Neural progenitor cell (in vitro differentiated cells): Measurements from ENCODE around the gene ASXL2. TPM values are rescaled to one million over a fixed set of nuclear protein-coding genes. Genes with fewer than 3 reads are reported as not detected.
A peak's percentile ranks its signal among the peaks of the same experiment; 100 is the strongest.

Experiments
- DNase-seq: peaks from one replicate; pipeline ENCODE4 v3.0.0-alpha.2; 2016; ENCODE audit warnings: low spot score
- H2AFZ ChIP-seq: fragments of 200-600 bp; sonication (generic); replicated peaks from 2 replicates; pipeline ENCODE4 v1.6.1; 2016; ENCODE audit warnings: antibody characterized with exemption
- H3F3A ChIP-seq: fragments of 200-600 bp; sonication (generic); 2 replicates; pipeline ENCODE4 v1.6.1; 2016; ENCODE audit warnings: antibody characterized with exemption, low read depth
- H3K27ac ChIP-seq: fragments of 200-600 bp; sonication (generic); 2 replicates; pipeline ENCODE4 v1.5.1; 2016; ENCODE audit warnings: mild to moderate bottlenecking
- H3K27me3 ChIP-seq: fragments of 200-600 bp; sonication (generic); 2 replicates; pipeline ENCODE4 v1.6.1; 2016; ENCODE audit warnings: mild to moderate bottlenecking, moderate library complexity
- H3K36me3 ChIP-seq: fragments of 200-600 bp; sonication (generic); 2 replicates; pipeline ENCODE4 v1.5.1; 2016
- H3K4me1 ChIP-seq: fragments of 200-600 bp; sonication (generic); 2 replicates; pipeline ENCODE4 v1.6.1; 2016; ENCODE audit warnings: mixed run types
- H3K4me2 ChIP-seq: fragments of 200-600 bp; sonication (generic); 2 replicates; pipeline ENCODE4 v1.6.1; 2016
- H3K4me3 ChIP-seq: fragments of 200-600 bp; sonication (generic); 2 replicates; pipeline ENCODE4 v1.5.1; 2016
- H3K79me2 ChIP-seq: fragments of 200-600 bp; sonication (generic); 2 replicates; pipeline ENCODE4 v1.6.1; 2016; ENCODE audit warnings: low read depth
- H3K9ac ChIP-seq: fragments of 200-600 bp; sonication (generic); 2 replicates; pipeline ENCODE4 v1.6.1; 2016
- H3K9me3 ChIP-seq: fragments of 200-600 bp; sonication (generic); 2 replicates; pipeline ENCODE4 v1.5.1; 2016; ENCODE audit warnings: low read depth
- H4K20me1 ChIP-seq: fragments of 200-600 bp; sonication (generic); 2 replicates; pipeline ENCODE4 v1.6.1; 2016; ENCODE audit warnings: low read depth
- H3K27ac Mint-ChIP-seq: 3 replicates; pipeline ENCODE4 v1.8.0; 2021; ENCODE audit warnings: mixed read lengths
- H3K27me3 Mint-ChIP-seq: 2 replicates; pipeline ENCODE4 v1.8.0; 2022; ENCODE audit warnings: low read depth, mild to moderate bottlenecking, inconsistent platforms, moderate library complexity, mixed read lengths; ENCODE audit not compliant: insufficient read depth
- H3K36me3 Mint-ChIP-seq: 3 replicates; pipeline ENCODE4 v1.8.0; 2021; ENCODE audit warnings: mixed read lengths
- H3K4me1 Mint-ChIP-seq: 3 replicates; pipeline ENCODE4 v1.8.0; 2021; ENCODE audit warnings: mixed read lengths
- H3K4me3 Mint-ChIP-seq: 3 replicates; pipeline ENCODE4 v1.8.0; 2021; ENCODE audit warnings: mild to moderate bottlenecking, moderate library complexity, mixed read lengths
- H3K9me3 Mint-ChIP-seq: 3 replicates; pipeline ENCODE4 v1.8.0; 2020; ENCODE audit warnings: mixed read lengths
- EZH2 ChIP-seq: fragments of 200-600 bp; sonication (generic); IDR thresholded peaks from 2 replicates; pipeline ENCODE4 v1.6.1; 2017; ENCODE audit warnings: antibody characterized with exemption, mild to moderate bottlenecking, moderate library complexity
- EZH2phosphoT487 ChIP-seq: fragments of 200-600 bp; sonication (generic); IDR thresholded peaks from 2 replicates; pipeline ENCODE4 v1.6.1; 2017; ENCODE audit warnings: antibody characterized with exemption
- total RNA-seq: library from RNA; depleted of rRNA; stranded (reverse); fragments of >200 nt; gene quantifications from 2 replicates; pipeline ENCODE4 v1.2.3, GENCODE V29; 2015; ENCODE audit warnings: low replicate concordance
- TF ChIP-seq, protein P1 (sequence below): fragments of 200-600 bp; sonication (generic); IDR thresholded peaks from 2 replicates; pipeline ENCODE4 v1.5.1; 2017; ENCODE audit warnings: antibody characterized with exemption, mild to moderate bottlenecking

ASXL2 gene
- total RNA-seq, 1 donor from 2014 or later, result 8.7 TPM

DNA sequence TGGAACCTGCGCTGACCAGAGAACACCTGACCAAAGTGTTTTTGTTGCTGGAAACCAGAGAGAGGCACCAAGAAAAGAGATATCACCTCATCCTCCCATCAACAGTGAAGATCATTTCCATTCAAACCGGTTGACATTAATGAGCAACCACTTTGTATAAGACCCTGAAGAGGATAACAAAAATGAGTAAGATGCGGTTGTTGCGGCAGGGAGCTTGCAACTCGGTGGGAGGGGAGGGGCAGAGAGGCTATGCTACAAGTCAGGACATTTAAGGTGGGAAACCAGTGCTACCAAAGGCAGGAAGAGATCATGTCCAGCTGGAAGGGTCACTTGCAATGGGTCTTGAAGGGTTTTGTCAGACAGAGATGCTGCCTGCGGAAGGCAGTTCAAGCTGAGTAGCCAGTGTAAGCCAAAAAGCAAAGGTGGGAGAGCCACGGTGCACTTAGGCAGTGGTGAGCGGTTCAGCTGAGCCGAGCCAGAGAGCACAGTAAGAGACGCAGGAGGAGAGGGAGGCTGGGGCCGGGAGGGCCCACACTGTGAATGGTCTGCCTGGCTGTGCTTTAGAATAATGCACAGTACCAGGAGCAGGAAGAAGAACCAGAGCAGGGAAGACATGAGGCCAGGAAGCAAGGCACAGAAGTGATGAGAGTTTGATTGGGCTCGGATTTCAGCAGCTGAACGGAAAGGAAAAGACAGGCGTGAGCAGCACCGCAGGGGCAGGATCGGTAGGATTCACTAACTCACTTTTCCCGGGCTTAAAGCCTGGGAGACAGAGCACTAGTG, 180.5 kb downstream of the ASXL2 start:
- H2AFZ ChIP-seq, result peak overlapping the region; percentile 100

GRCh38 chr2:25692737-25693445, 185.4 kb downstream of the ASXL2 start:
- peaks cover 8% of the 10 kb centered on the region for H3F3A ChIP-seq
- no peak for DNase-seq
- H4K20me1 ChIP-seq, result no peaks in the 10 kb centered on the region
- Mint-ChIP-seq H3K4me3 (no peak overlapping the region), H3K4me1 (no peaks in the 10 kb centered on the region), H3K27me3 (peaks cover 3% of the 10 kb centered on the region), H3K36me3 (no peaks in the 10 kb centered on the region), H3K9me3 (no peaks in the 10 kb centered on the region), H3K27ac (no peak overlapping the region)
- peaks cover 11% of the 10 kb centered on the region for H3K4me1 ChIP-seq
- no peak overlapping the region for H3K9ac ChIP-seq
- no peaks in the 10 kb centered on the region for H3K79me2 ChIP-seq
- no peaks in the 10 kb centered on the region for H3K27me3 ChIP-seq
- no peak overlapping the region for H3K4me2 ChIP-seq
- H3K9me3 ChIP-seq, result no peaks in the 10 kb centered on the region
- H3K36me3 ChIP-seq, result no peaks in the 10 kb centered on the region
- TF ChIP-seq EZH2phosphoT487 (no peak), EZH2 (no peak)
- TF ChIP-seq, protein P1, sequence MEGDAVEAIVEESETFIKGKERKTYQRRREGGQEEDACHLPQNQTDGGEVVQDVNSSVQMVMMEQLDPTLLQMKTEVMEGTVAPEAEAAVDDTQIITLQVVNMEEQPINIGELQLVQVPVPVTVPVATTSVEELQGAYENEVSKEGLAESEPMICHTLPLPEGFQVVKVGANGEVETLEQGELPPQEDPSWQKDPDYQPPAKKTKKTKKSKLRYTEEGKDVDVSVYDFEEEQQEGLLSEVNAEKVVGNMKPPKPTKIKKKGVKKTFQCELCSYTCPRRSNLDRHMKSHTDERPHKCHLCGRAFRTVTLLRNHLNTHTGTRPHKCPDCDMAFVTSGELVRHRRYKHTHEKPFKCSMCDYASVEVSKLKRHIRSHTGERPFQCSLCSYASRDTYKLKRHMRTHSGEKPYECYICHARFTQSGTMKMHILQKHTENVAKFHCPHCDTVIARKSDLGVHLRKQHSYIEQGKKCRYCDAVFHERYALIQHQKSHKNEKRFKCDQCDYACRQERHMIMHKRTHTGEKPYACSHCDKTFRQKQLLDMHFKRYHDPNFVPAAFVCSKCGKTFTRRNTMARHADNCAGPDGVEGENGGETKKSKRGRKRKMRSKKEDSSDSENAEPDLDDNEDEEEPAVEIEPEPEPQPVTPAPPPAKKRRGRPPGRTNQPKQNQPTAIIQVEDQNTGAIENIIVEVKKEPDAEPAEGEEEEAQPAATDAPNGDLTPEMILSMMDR, result peak; percentile 3
- no peak overlapping the region for H3K27ac ChIP-seq
- H2AFZ ChIP-seq, result no peak overlapping the region
- no peak overlapping the region for H3K4me3 ChIP-seq

More for the DNA sequence above, 180.5 kb downstream of the ASXL2 start:
- peak overlapping the region; percentile 34 for H3K4me3 ChIP-seq
- no peak for TF ChIP-seq EZH2phosphoT487
- no peak for TF ChIP-seq EZH2
- TF ChIP-seq, protein P1, result no peak
- Mint-ChIP-seq H3K36me3 (no peaks in the 10 kb centered on the region), H3K4me3 (no peak overlapping the region), H3K27me3 (no peaks in the 10 kb centered on the region), H3K27ac (no peak overlapping the region), H3K9me3 (no peaks in the 10 kb centered on the region), H3K4me1 (peaks cover 3% of the 10 kb centered on the region)
- H3K9me3 ChIP-seq, result no peaks in the 10 kb centered on the region
- peaks cover 13% of the 10 kb centered on the region for H3F3A ChIP-seq
- H3K27ac ChIP-seq, result no peak overlapping the region
- H3K79me2 ChIP-seq, result no peaks in the 10 kb centered on the region
- no peaks in the 10 kb centered on the region for H3K27me3 ChIP-seq
- peak; percentile 45 for DNase-seq
- H3K36me3 ChIP-seq, result no peaks in the 10 kb centered on the region
- no peak overlapping the region for H3K9ac ChIP-seq
- H4K20me1 ChIP-seq, result no peaks in the 10 kb centered on the region
- peaks cover 19% of the 10 kb centered on the region for H3K4me1 ChIP-seq
- peak overlapping the region; percentile 77 for H3K4me2 ChIP-seq

DNA sequence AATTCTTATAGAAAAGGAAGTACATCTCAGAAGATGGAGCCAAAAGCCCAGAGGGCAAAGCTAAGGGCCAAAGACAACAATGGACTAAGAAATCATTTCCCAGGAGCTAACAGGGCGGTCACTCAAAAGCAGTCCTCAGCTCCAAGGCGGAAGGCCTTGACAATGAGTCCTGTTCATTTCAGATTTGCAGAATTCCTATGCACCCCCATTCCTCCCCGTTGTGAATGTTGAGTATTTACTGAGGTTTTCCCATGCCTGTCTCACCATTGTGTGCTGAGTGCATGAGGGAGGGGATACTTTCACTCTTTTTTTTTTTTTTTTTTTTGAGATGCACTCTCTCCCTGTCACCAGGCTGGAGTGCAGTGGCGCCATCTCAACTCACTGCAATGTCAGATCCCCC, 186.1 kb downstream of the ASXL2 start:
- H3K27ac ChIP-seq, result no peak overlapping the region
- H3K9me3 Mint-ChIP-seq, result no peaks in the 10 kb centered on the region
- H3K4me1 Mint-ChIP-seq, result no peaks in the 10 kb centered on the region
- DNase-seq, result no peak
- H2AFZ ChIP-seq, result no peak overlapping the region
- no peak overlapping the region for H3K9ac ChIP-seq
- no peaks in the 10 kb centered on the region for H3K27me3 ChIP-seq
- H3F3A ChIP-seq, result peaks cover under 1% of the 10 kb centered on the region
- H3K27ac Mint-ChIP-seq, result no peak overlapping the region
- no peak overlapping the region for H3K4me3 ChIP-seq
- H3K4me2 ChIP-seq, result no peak overlapping the region
- H3K27me3 Mint-ChIP-seq, result peaks cover 6% of the 10 kb centered on the region
- H3K79me2 ChIP-seq, result no peaks in the 10 kb centered on the region
- H4K20me1 ChIP-seq, result no peaks in the 10 kb centered on the region
- peaks cover 3% of the 10 kb centered on the region for H3K4me1 ChIP-seq
- H3K36me3 ChIP-seq, result no peaks in the 10 kb centered on the region
- H3K4me3 Mint-ChIP-seq, result no peak overlapping the region
- TF ChIP-seq EZH2 (no peak), EZH2phosphoT487 (no peak)
- TF ChIP-seq, protein P1, result no peak
- H3K36me3 Mint-ChIP-seq, result no peaks in the 10 kb centered on the region
- no peaks in the 10 kb centered on the region for H3K9me3 ChIP-seq
